ENCODE results near the gene RASGRF1.

Gene RASGRF1

GRCh38 chr15:78978601-78979179 is 111.9 kb downstream of the RASGRF1 start:
- Histone ChIP-seq H3K9ac (no peak overlapping the region), H3K9me3 (ENCODE audit: control insufficient read depth, low read length) (no peaks in the 10 kb centered on the region), H3K4me2 (ENCODE audit: low read length) (no peak overlapping the region), H3K27me3 (ENCODE audit: control insufficient read depth, insufficient read depth, low read length) (no peaks in the 10 kb centered on the region), H3K79me2 (no peaks in the 10 kb centered on the region), H3K36me3 (ENCODE audit: control insufficient read depth, insufficient read depth, low read length) (no peaks in the 10 kb centered on the region), H2AFZ (no peak overlapping the region), H3K27ac (no peak overlapping the region), H3K4me3 (ENCODE audit: low read depth, low read length) (no peak overlapping the region), H3K4me1 (no peaks in the 10 kb centered on the region)
- TF ChIP-seq, protein P1, sequence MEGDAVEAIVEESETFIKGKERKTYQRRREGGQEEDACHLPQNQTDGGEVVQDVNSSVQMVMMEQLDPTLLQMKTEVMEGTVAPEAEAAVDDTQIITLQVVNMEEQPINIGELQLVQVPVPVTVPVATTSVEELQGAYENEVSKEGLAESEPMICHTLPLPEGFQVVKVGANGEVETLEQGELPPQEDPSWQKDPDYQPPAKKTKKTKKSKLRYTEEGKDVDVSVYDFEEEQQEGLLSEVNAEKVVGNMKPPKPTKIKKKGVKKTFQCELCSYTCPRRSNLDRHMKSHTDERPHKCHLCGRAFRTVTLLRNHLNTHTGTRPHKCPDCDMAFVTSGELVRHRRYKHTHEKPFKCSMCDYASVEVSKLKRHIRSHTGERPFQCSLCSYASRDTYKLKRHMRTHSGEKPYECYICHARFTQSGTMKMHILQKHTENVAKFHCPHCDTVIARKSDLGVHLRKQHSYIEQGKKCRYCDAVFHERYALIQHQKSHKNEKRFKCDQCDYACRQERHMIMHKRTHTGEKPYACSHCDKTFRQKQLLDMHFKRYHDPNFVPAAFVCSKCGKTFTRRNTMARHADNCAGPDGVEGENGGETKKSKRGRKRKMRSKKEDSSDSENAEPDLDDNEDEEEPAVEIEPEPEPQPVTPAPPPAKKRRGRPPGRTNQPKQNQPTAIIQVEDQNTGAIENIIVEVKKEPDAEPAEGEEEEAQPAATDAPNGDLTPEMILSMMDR (IDR thresholded peaks at IDR 0.05): no peak

GRCh38 chr15:78977591-78978347 is 112.8 kb downstream of the RASGRF1 start:
- no peak overlapping the region for H3K4me3 ChIP-seq (ENCODE audit: low read depth, low read length)
- TF ChIP-seq, protein P1 (IDR thresholded peaks at IDR 0.05): no peak
- H3K4me1 ChIP-seq: no peaks in the 10 kb centered on the region
- H3K27me3 ChIP-seq (ENCODE audit: control insufficient read depth, insufficient read depth, low read length): no peaks in the 10 kb centered on the region
- H3K79me2 ChIP-seq: no peaks in the 10 kb centered on the region
- H3K4me2 ChIP-seq (ENCODE audit: low read length): no peak overlapping the region
- no peak overlapping the region for H3K27ac ChIP-seq
- H3K9me3 ChIP-seq (ENCODE audit: control insufficient read depth, low read length): no peaks in the 10 kb centered on the region
- no peak overlapping the region for H3K9ac ChIP-seq
- H2AFZ ChIP-seq: no peak overlapping the region
- H3K36me3 ChIP-seq (ENCODE audit: control insufficient read depth, insufficient read depth, low read length): no peaks in the 10 kb centered on the region

DNA sequence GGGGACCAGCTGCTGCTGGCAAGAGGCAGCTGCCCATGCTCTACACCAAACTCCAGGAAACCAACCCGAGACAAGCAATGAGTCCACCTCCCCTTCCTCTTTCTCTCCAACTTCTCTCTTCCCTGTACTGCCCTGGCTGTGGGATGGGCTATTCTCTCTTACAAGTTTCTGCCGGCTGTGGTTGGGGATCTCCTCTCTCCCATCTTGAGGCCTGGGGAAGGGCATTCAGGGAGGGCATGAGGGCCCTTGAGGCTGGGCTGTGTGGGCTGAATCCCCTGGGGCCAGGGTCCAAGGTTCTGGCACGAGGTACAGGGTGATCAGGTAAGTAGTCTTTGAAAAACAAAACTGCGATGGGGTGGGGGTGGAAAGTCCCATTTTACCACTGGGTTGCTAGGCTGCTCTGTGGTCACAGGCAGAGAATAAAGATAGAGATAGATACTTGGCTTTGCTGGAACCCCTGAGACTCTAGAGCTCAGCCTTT is 113.4 kb downstream of the RASGRF1 start:
- H3K79me2 ChIP-seq: no peaks in the 10 kb centered on the region
- H3K27ac ChIP-seq: no peak overlapping the region
- no peaks in the 10 kb centered on the region for H3K27me3 ChIP-seq (ENCODE audit: control insufficient read depth, insufficient read depth, low read length)
- no peak overlapping the region for H3K4me2 ChIP-seq (ENCODE audit: low read length)
- no peak overlapping the region for H3K9ac ChIP-seq
- no peaks in the 10 kb centered on the region for H3K36me3 ChIP-seq (ENCODE audit: control insufficient read depth, insufficient read depth, low read length)
- H3K4me3 ChIP-seq (ENCODE audit: low read depth, low read length): no peak overlapping the region
- H3K4me1 ChIP-seq: no peaks in the 10 kb centered on the region
- no peaks in the 10 kb centered on the region for H3K9me3 ChIP-seq (ENCODE audit: control insufficient read depth, low read length)
- TF ChIP-seq, protein P1 (IDR thresholded peaks at IDR 0.05): no peak
- no peak overlapping the region for H2AFZ ChIP-seq

DNA sequence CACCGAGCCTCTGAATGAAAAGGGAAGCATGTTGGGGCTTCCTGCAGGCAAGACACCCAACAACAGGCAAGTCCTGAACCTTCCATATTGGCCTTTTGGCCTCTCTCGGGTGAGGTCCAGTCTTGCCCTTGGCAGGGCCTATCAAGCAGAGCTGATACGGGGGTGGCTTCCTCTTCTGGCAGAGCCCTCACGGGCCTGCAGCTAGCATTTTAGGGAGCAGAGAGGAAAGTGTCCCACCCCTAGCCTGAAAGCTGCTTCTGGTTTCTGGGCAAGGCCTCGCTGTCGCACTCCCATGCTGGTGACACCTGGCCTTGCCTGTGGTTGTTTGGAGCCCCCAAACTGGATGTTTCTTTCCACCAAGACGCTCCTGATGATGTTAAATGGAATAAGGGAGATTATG is 113.9 kb downstream of the RASGRF1 start:
- TF ChIP-seq, protein P1 (IDR thresholded peaks at IDR 0.05): no peak
- H2AFZ ChIP-seq: no peak overlapping the region
- no peaks in the 10 kb centered on the region for H3K79me2 ChIP-seq
- H3K9ac ChIP-seq: no peak overlapping the region
- no peak overlapping the region for H3K27ac ChIP-seq
- no peaks in the 10 kb centered on the region for H3K9me3 ChIP-seq (ENCODE audit: control insufficient read depth, low read length)
- H3K4me3 ChIP-seq (ENCODE audit: low read depth, low read length): no peak overlapping the region
- H3K27me3 ChIP-seq (ENCODE audit: control insufficient read depth, insufficient read depth, low read length): no peaks in the 10 kb centered on the region
- H3K4me2 ChIP-seq (ENCODE audit: low read length): no peak overlapping the region
- no peaks in the 10 kb centered on the region for H3K36me3 ChIP-seq (ENCODE audit: control insufficient read depth, insufficient read depth, low read length)
- H3K4me1 ChIP-seq: no peaks in the 10 kb centered on the region
